HepG2 (cell line): ENCODE results near the gene SH2D3A. TPM values are rescaled to one million over a fixed set of nuclear protein-coding genes. Genes with fewer than 3 reads are reported as not detected.

Experiments used
- CSRNP2 ChIP-seq: sonication (generic); formaldehyde crosslinking; conservative IDR thresholded peaks from 2 replicates; pipeline ENCODE4 v1.8.0; 2022; ENCODE audit warnings: low read depth, missing genetic modification reagents
- GATAD2A ChIP-seq: IDR thresholded peaks from 2 replicates; pipeline ENCODE4 v1.6.1; 2016
- HBP1 ChIP-seq: IDR thresholded peaks from 2 replicates; pipeline ENCODE4 v1.6.1; 2016; ENCODE audit warnings: low read depth, control low read depth
- HIVEP1 ChIP-seq: sonication (generic); formaldehyde crosslinking; IDR thresholded peaks from 2 replicates; pipeline ENCODE4 v1.4.0; 2020; ENCODE audit warnings: mild to moderate bottlenecking, missing genetic modification reagents
- KLF9 ChIP-seq: IDR thresholded peaks from 2 replicates; pipeline ENCODE4 v1.6.1; 2016; ENCODE audit warnings: low read depth
- MNT ChIP-seq: fragments of 450-650 bp; IDR thresholded peaks from 2 replicates; pipeline ENCODE4 v1.6.1; 2016
- MYC ChIP-seq: sonication (generic); formaldehyde crosslinking; IDR thresholded peaks from 2 replicates; pipeline ENCODE4 v1.9.0; 2021; ENCODE audit warnings: missing genetic modification reagents, borderline replicate concordance
- POLR2AphosphoS5 ChIP-seq: IDR thresholded peaks from 2 replicates; pipeline ENCODE4 v1.6.1; 2012; ENCODE audit warnings: low read depth, low read length
- SP1 ChIP-seq, 2 experiments: fragments of 450-650 bp in 1 of 2; sonication (generic) in 1 of 2; formaldehyde crosslinking in 1 of 2; IDR thresholded peaks; 2 replicates each; pipeline versions ENCODE4 v1.4.0 to v1.6.1; 2016 to 2020; ENCODE audit warnings: missing genetic modification reagents in 1 of 2
- SSRP1 ChIP-seq: IDR thresholded peaks from 2 replicates; pipeline ENCODE4 v1.6.1; 2016; ENCODE audit warnings: control low read depth
- STAG1 ChIP-seq: sonication (generic); formaldehyde crosslinking; IDR thresholded peaks from 2 replicates; pipeline ENCODE4 v1.4.0; 2020; ENCODE audit warnings: missing genetic modification reagents
- TEF ChIP-seq: sonication (generic); formaldehyde crosslinking; IDR thresholded peaks from 2 replicates; pipeline ENCODE4 v1.5.0; 2020; ENCODE audit warnings: missing genetic modification reagents
- THAP7 ChIP-seq: sonication (generic); formaldehyde crosslinking; IDR thresholded peaks from 2 replicates; pipeline ENCODE4 v1.8.1; 2023; ENCODE audit warnings: mild to moderate bottlenecking, missing genetic modification reagents
- U2AF1 ChIP-seq: fragments of 200-400 bp; formaldehyde crosslinking; optimal IDR thresholded peaks from 2 replicates; pipeline ENCODE3; 2017; ENCODE audit warnings: mild to moderate bottlenecking, low read depth, low read length
- ZBTB37 ChIP-seq: sonication (generic); formaldehyde crosslinking; IDR thresholded peaks from 2 replicates; pipeline ENCODE4 v1.4.0; 2020; ENCODE audit warnings: mild to moderate bottlenecking, missing genetic modification reagents
- ZFP37 ChIP-seq: sonication (generic); formaldehyde crosslinking; IDR thresholded peaks from 2 replicates; pipeline ENCODE4 v1.4.0; 2020; ENCODE audit warnings: missing genetic modification reagents, borderline replicate concordance
- ZMYM2 ChIP-seq: sonication (generic); formaldehyde crosslinking; IDR thresholded peaks from 2 replicates; pipeline ENCODE4 v1.8.0; 2022; ENCODE audit warnings: mild to moderate bottlenecking, missing genetic modification reagents
- ZNF558 ChIP-seq: sonication (generic); formaldehyde crosslinking; IDR thresholded peaks from 2 replicates; pipeline ENCODE4 v1.9.0; 2022; ENCODE audit warnings: mild to moderate bottlenecking, missing genetic modification reagents, borderline replicate concordance
- ZNF770 ChIP-seq: sonication (generic); formaldehyde crosslinking; IDR thresholded peaks from 2 replicates; pipeline ENCODE4 v1.5.0; 2020; ENCODE audit warnings: mild to moderate bottlenecking, missing genetic modification reagents
- polyA plus RNA-seq, 8 experiments: library from polyadenylated mRNA; depleted of rRNA in 3 of 8; stranded (reverse) in 7 of 8; unstranded in 1 of 8; fragments of >200 nt; fragmentation: Illumina TruSeq in 4 of 8; extraction: Trizol in 4 of 8; gene quantifications; 2 replicates each; pipeline versions ENCODE4 v1.2.1 to v1.2.3, GENCODE V29; 2011 to 2016; ENCODE audit warnings: low read depth in 4 of 8, missing spikeins in 1 of 8, mixed read lengths in 1 of 8; ENCODE audit not compliant: insufficient read depth in 1 of 8
- total RNA-seq, 5 experiments: library from RNA; depleted of rRNA; stranded (reverse); fragments of >200 nt; fragmentation: Illumina TruSeq; extraction: Trizol; gene quantifications; 2 replicates each; pipeline ENCODE4 v1.2.3, GENCODE V29; 2016; ENCODE audit warnings: low read depth in 1 of 5

SH2D3A gene
- total and polyA plus RNA-seq, 2 of the 13 experiments (the other 11 are each of a cell fraction or from before 2014, with no cell fraction given) = 1.0 to 2.2 TPM

- TF ChIP-seq TEF = no peak
- TF ChIP-seq ZBTB37 (CRISPR knock-in tag) = no peak
- TF ChIP-seq ZNF558 = no peak
- TF ChIP-seq CSRNP2 (CRISPR knock-in tag) = no peak
- peak; percentile 59; the same call in 1 of the 2 replicates for TF ChIP-seq MYC (CRISPR knock-in tag)
- 0 out of 2 replicates have a peak, but pooled peaks have one; percentile 22 for TF ChIP-seq HIVEP1 (CRISPR knock-in tag)
- peak; percentile 49 for TF ChIP-seq MNT
- peak; percentile 91; the same call in 1 of the 2 replicates for TF ChIP-seq SSRP1 (CRISPR knock-in tag)
- no peak for TF ChIP-seq ZNF770 (CRISPR knock-in tag)
- no peak for TF ChIP-seq HBP1
- TF ChIP-seq STAG1 (CRISPR knock-in tag) = no peak; the same call in 1 of the 2 replicates
- TF ChIP-seq KLF9 = peak; percentile 61; the same call in 1 of the 2 replicates
- TF ChIP-seq SP1 (IDR thresholded peaks at IDR 0.05) = no peak
- TF ChIP-seq SP1 (CRISPR knock-in tag; IDR thresholded peaks at IDR 0.05) = peak; percentile 92
- TF ChIP-seq POLR2AphosphoS5 = peak; percentile 56
- peak; percentile 73; the same call in 1 of the 2 replicates for TF ChIP-seq ZFP37 (CRISPR knock-in tag)
- TF ChIP-seq THAP7 (CRISPR knock-in tag) = peak; percentile 58; the same call in 1 of the 2 replicates
- 0 out of 2 replicates have a peak, but pooled peaks have one; percentile 30 for TF ChIP-seq GATAD2A (CRISPR knock-in tag)
- no peak for TF ChIP-seq U2AF1
- TF ChIP-seq ZMYM2 (CRISPR knock-in tag) = 0 out of 2 replicates have a peak, but pooled peaks have one; percentile 18
These were observed 48.3 kb downstream of the SH2D3A start (continued) for GRCh38 chr19:6718741-6719539.
